B cell (primary cell): Measurements from ENCODE around the gene CTDNEP1. TPM values are rescaled to one million over a fixed set of nuclear protein-coding genes. Genes with fewer than 3 reads are reported as not detected.
A peak's percentile ranks its signal among the peaks of the same experiment; 100 is the strongest.

Experiments used
- ATAC-seq: fragments of 200-7000 bp; cut with Tn5 transposase; one replicate; pipeline ENCODE4 v1.10.0; 2021; ENCODE audit warnings: low read depth, mild to moderate bottlenecking, moderate number of reproducible peaks, moderate library complexity
- CTCF ChIA-PET: fragments of 350-600 bp; sonication (Branson Sonifier 250); formaldehyde crosslinking; loops from one replicate; lab custom pipeline; 2021; ENCODE audit warnings: antibody characterized with exemption, inconsistent platforms; lab: Charles Lee
- POLR2A ChIA-PET: fragments of 350-600 bp; sonication (Branson Sonifier 250); formaldehyde crosslinking; loops from one replicate; lab custom pipeline; 2021; ENCODE audit warnings: antibody characterized with exemption; lab: Charles Lee
- DNase-seq: peaks from one replicate; pipeline ENCODE4 v3.0.0; 2013
- H2AFZ ChIP-seq: 2 replicates; pipeline ENCODE4 v1.6.1; 2012; ENCODE audit warnings: mild to moderate bottlenecking, low read depth, low read length; ENCODE audit not compliant: insufficient read depth, poor library complexity, severe bottlenecking
- H3K27ac ChIP-seq, 2 donors: 1 replicate in 1 of 2; 2 replicates in 1 of 2; pipeline ENCODE4 v1.5.1; 2012 to 2013; ENCODE audit warnings: low read length in 2 of 2, mild to moderate bottlenecking in 2 of 2, moderate library complexity in 1 of 2
- H3K27me3 ChIP-seq, 4 experiments: fragments of 200-600 bp in 1 of 4; sonication (generic) in 1 of 4; replicated peaks in 1 of 4; 1 replicate in 2 of 4; 2 replicates in 2 of 4; pipeline versions ENCODE4 v1.6.1 to v1.7.0; 2013 to 2016; ENCODE audit warnings: low read length in 3 of 4, mild to moderate bottlenecking in 2 of 4, mixed read lengths in 1 of 4, moderate library complexity in 1 of 4; ENCODE audit not compliant: insufficient read depth in 4 of 4, control insufficient read depth in 3 of 4; ENCODE audit errors: control extremely low read depth in 1 of 4
- H3K36me3 ChIP-seq, 2 experiments: replicated peaks in 1 of 2; 1 replicate in 1 of 2; 2 replicates in 1 of 2; pipeline versions ENCODE4 v1.6.1 to v1.7.1; 2013; ENCODE audit warnings: low read length in 1 of 2; ENCODE audit not compliant: insufficient read depth in 2 of 2, control insufficient read depth in 1 of 2; ENCODE audit errors: control extremely low read depth in 1 of 2, extremely low read depth in 1 of 2
- H3K4me1 ChIP-seq, 2 donors: fragments of 200-600 bp in 1 of 2; sonication (generic) in 1 of 2; 1 replicate in 1 of 2; 2 replicates in 1 of 2; pipeline versions ENCODE4 v1.5.1 to v1.6.1; 2013 to 2017; ENCODE audit warnings: low read length in 2 of 2; ENCODE audit not compliant: control insufficient read depth in 2 of 2, insufficient read depth in 2 of 2
- H3K4me2 ChIP-seq: replicated peaks from 2 replicates; pipeline ENCODE3; 2012; ENCODE audit warnings: mild to moderate bottlenecking, low read depth, low read length; ENCODE audit not compliant: poor library complexity, severe bottlenecking
- H3K4me3 ChIP-seq, 5 experiments: fragments of 200-600 bp in 1 of 5; sonication (generic) in 1 of 5; 1 replicate in 3 of 5; 2 replicates in 2 of 5; pipeline versions ENCODE4 v1.5.1 to v1.7.0; 2011 to 2016; ENCODE audit warnings: low read length in 4 of 5, mild to moderate bottlenecking in 4 of 5, low read depth in 2 of 5, control low read depth in 1 of 5, moderate library complexity in 1 of 5; ENCODE audit not compliant: insufficient read depth in 1 of 5; ENCODE audit errors: control extremely low read depth in 1 of 5, extremely low read depth in 1 of 5
- H3K79me2 ChIP-seq: fragments of 200-600 bp; sonication (generic); one replicate; pipeline ENCODE4 v1.6.0; 2016; ENCODE audit warnings: low read length; ENCODE audit not compliant: control insufficient read depth, insufficient read depth
- H3K9ac ChIP-seq: fragments of 200-600 bp; sonication (generic); 2 replicates; pipeline ENCODE4 v1.6.1; 2017; ENCODE audit warnings: mild to moderate bottlenecking, low read length, moderate library complexity
- H3K9me3 ChIP-seq, 3 donors: one replicate each; pipeline versions ENCODE4 v1.6.1 to v1.7.1; 2013; ENCODE audit warnings: low read length in 2 of 3; ENCODE audit not compliant: control insufficient read depth in 2 of 3, insufficient read depth in 1 of 3; ENCODE audit errors: control extremely low read depth in 1 of 3
- H4K20me1 ChIP-seq: 2 replicates; pipeline ENCODE4 v1.6.0; 2012; ENCODE audit warnings: mild to moderate bottlenecking, low read length; ENCODE audit not compliant: insufficient read depth, control insufficient read depth, poor library complexity, severe bottlenecking
- H3K27ac Mint-ChIP-seq: one replicate; pipeline ENCODE4 v1.8.0; 2021; ENCODE audit warnings: mixed read lengths
- H3K27me3 Mint-ChIP-seq: one replicate; pipeline ENCODE4 v1.8.0; 2021; ENCODE audit warnings: mixed read lengths
- H3K4me1 Mint-ChIP-seq: one replicate; pipeline ENCODE4 v1.8.0; 2021; ENCODE audit warnings: mixed read lengths
- H3K4me3 Mint-ChIP-seq: one replicate; pipeline ENCODE4 v1.8.0; 2021; ENCODE audit warnings: mixed read lengths
- H3K9me3 Mint-ChIP-seq: one replicate; pipeline ENCODE4 v1.8.0; 2022; ENCODE audit warnings: mixed read lengths; ENCODE audit not compliant: insufficient read depth
- CTCF ChIP-seq: fragments of 200-600 bp; IDR thresholded peaks from one replicate; pipeline ENCODE4 v1.8.0; 2022; ENCODE audit warnings: antibody characterized with exemption, mild to moderate bottlenecking
- EZH2 ChIP-seq: IDR thresholded peaks from 2 replicates; pipeline ENCODE4 v1.6.1; 2012; ENCODE audit warnings: borderline replicate concordance, low read depth, mild to moderate bottlenecking, moderate library complexity, low read length; ENCODE audit not compliant: insufficient read depth, poor library complexity, severe bottlenecking
- WGBS: methylation state at CpG from one replicate; pipeline ENCODE4 v1.1.5; 2013; ENCODE audit warnings: missing lambda C conversion rate; ENCODE audit not compliant: insufficient coverage; 5-methylcytosine and 5-hydroxymethylcytosine counted together
- intact Hi-C: fragments of 100-400 bp; cut with micrococcal nuclease; formaldehyde crosslinking; loops from one replicate; pipeline ENCODE4 v1.10.0; 2022
- polyA plus RNA-seq: library from polyadenylated mRNA; depleted of rRNA; stranded (reverse); fragments of >200 nt; gene quantifications from 2 replicates; pipeline ENCODE4 v1.2.3, GENCODE V29; 2012
- total RNA-seq, 2 donors: library from RNA; stranded (reverse); fragments of 120-200 nt in 1 of 2; gene quantifications; 1 replicate in 1 of 2; 2 replicates in 1 of 2; pipeline versions ENCODE4 v1.2.3 to v1.2.4, GENCODE V29; 2013 to 2022

Gene CTDNEP1
- total and polyA plus RNA-seq, 2 donors (not counting 1 experiment from before 2014, with no cell fraction given): 125 to 162 TPM

GRCh38 chr17:7281953-7282751, 30.6 kb upstream of the CTDNEP1 start:
- peak overlapping the region; percentile 98 for H3K4me2 ChIP-seq
- peak overlapping the region in 4 of 5 experiments; percentile 36 to 69 (median 54) for H3K4me3 ChIP-seq
- peak overlapping the region; percentile 64 for H2AFZ ChIP-seq
- H3K36me3 ChIP-seq: no peaks in the 10 kb centered on the region
- H3K4me1 ChIP-seq: peaks cover 20 to 31% of the 10 kb centered on the region in 2 donors
- H3K27ac Mint-ChIP-seq: no peak overlapping the region
- no peak overlapping the region for H3K27ac ChIP-seq
- peaks cover 29% of the 10 kb centered on the region for H3K27me3 Mint-ChIP-seq
- peak overlapping the region; percentile 92 for H3K4me3 Mint-ChIP-seq
- TF ChIP-seq CTCF (no peak), EZH2 (no peak)
- ATAC-seq: no peak
- ChIA-PET POLR2A (interaction anchor here (0.6 to 1.8 kb wide), 6 partner anchors 12 to 280 kb away, joined by 3 to 7 read pairs (median 4); no protein-coding TSS in a partner anchor), CTCF (interaction anchor here (0.7 to 10.9 kb wide), 7 partner anchors 9 to 236 kb away, joined by 3 to 115 read pairs (median 7); partner anchors contain the start of genes ACADVL and DLG4)
- H3K9me3 ChIP-seq: peaks cover 0 to 18% (median 0%) of the 10 kb centered on the region in 3 donors
- DNase-seq: peak; percentile 47
- peaks cover 20% of the 10 kb centered on the region for H3K4me1 Mint-ChIP-seq
- no peaks in the 10 kb centered on the region for H3K79me2 ChIP-seq
- H3K9ac ChIP-seq: peak overlapping the region; percentile 67
- no peaks in the 10 kb centered on the region for H4K20me1 ChIP-seq
- WGBS: 7% methylated on average over 36 of the region's 43 CpGs
- no peaks in the 10 kb centered on the region for H3K9me3 Mint-ChIP-seq
- H3K27me3 ChIP-seq: peaks cover 0 to 50% (median 13%) of the 10 kb centered on the region in 4 experiments
- intact Hi-C loops: loop anchor here (2.0 kb wide), 1 partner anchor 19 kb away; the partner anchor contains the start of gene CLDN7
